H9 (cell line): ENCODE measurements around the gene SMAD3. TPM values are rescaled to one million over a fixed set of nuclear protein-coding genes. Genes with fewer than 3 reads are reported as not detected.
A peak's percentile ranks its signal among the peaks of the same experiment; 100 is the strongest.

Experiments
- DNase-seq: peaks from one replicate; pipeline ENCODE4 v3.0.0-alpha.2; 2017
- H2AFZ ChIP-seq: one replicate; pipeline ENCODE4 v1.6.1; 2013; ENCODE audit warnings: mild to moderate bottlenecking, low read length, control low read depth, moderate library complexity
- H2AK5ac ChIP-seq: 2 replicates; pipeline ENCODE4 v1.6.1; 2013; ENCODE audit warnings: low read length, control low read depth, mixed read lengths; ENCODE audit not compliant: insufficient read length
- H2BK120ac ChIP-seq: one replicate; pipeline ENCODE4 v1.6.1; 2013; ENCODE audit warnings: low read depth, mild to moderate bottlenecking, low read length, control low read depth, inconsistent platforms; ENCODE audit not compliant: poor library complexity, severe bottlenecking
- H2BK12ac ChIP-seq: 2 replicates; pipeline ENCODE4 v1.6.1; 2013; ENCODE audit warnings: low read length, control low read depth, mixed read lengths, low read depth; ENCODE audit not compliant: insufficient read length
- H2BK15ac ChIP-seq: 2 replicates; pipeline ENCODE4 v1.6.1; 2013; ENCODE audit warnings: low read depth, low read length, control low read depth
- H2BK20ac ChIP-seq: one replicate; pipeline ENCODE4 v1.6.1; 2013; ENCODE audit warnings: low read depth, mild to moderate bottlenecking, low read length, control low read depth, inconsistent platforms; ENCODE audit not compliant: poor library complexity, severe bottlenecking
- H2BK5ac ChIP-seq: 2 replicates; pipeline ENCODE4 v1.6.1; 2013; ENCODE audit warnings: low read length, control low read depth, mixed read lengths; ENCODE audit not compliant: insufficient read length
- H3K14ac ChIP-seq: 2 replicates; pipeline ENCODE4 v1.6.1; 2013; ENCODE audit warnings: low read length, control low read depth; ENCODE audit not compliant: insufficient read depth
- H3K18ac ChIP-seq: 2 replicates; pipeline ENCODE4 v1.6.1; 2013; ENCODE audit warnings: low read depth, mild to moderate bottlenecking, mixed read lengths, low read length, control low read depth; ENCODE audit not compliant: insufficient read length
- H3K23ac ChIP-seq: 2 replicates; pipeline ENCODE4 v1.6.1; 2013; ENCODE audit warnings: low read length, control low read depth, mixed read lengths, low read depth; ENCODE audit not compliant: insufficient read length
- H3K23me2 ChIP-seq: 2 replicates; pipeline ENCODE4 v1.6.1; 2013; ENCODE audit warnings: low read depth, mild to moderate bottlenecking, mixed read lengths, low read length, control low read depth; ENCODE audit not compliant: insufficient read length, poor library complexity, severe bottlenecking
- H3K27ac ChIP-seq: 2 replicates; pipeline ENCODE4 v1.5.1; 2013; ENCODE audit warnings: low read length, control low read depth, mixed read lengths, low read depth; ENCODE audit not compliant: insufficient read length
- H3K27me3 ChIP-seq: 2 replicates; pipeline ENCODE4 v1.6.1; 2013; ENCODE audit warnings: low read length, control low read depth, inconsistent platforms; ENCODE audit not compliant: insufficient read depth
- H3K4ac ChIP-seq: 2 replicates; pipeline ENCODE4 v1.6.1; 2013; ENCODE audit warnings: low read depth, mild to moderate bottlenecking, control low read depth, inconsistent platforms, low read length, moderate library complexity
- H3K4me1 ChIP-seq: 2 replicates; pipeline ENCODE4 v1.6.1; 2013; ENCODE audit warnings: low read length, control low read depth, inconsistent platforms; ENCODE audit not compliant: insufficient read depth
- H3K4me2 ChIP-seq: 2 replicates; pipeline ENCODE4 v1.6.1; 2013; ENCODE audit warnings: low read length, control low read depth, mixed read lengths; ENCODE audit not compliant: insufficient read length, insufficient read depth
- H3K56ac ChIP-seq: 2 replicates; pipeline ENCODE4 v1.6.1; 2013; ENCODE audit warnings: low read depth, mild to moderate bottlenecking, mixed read lengths, low read length, control low read depth; ENCODE audit not compliant: insufficient read length
- H3K79me1 ChIP-seq: 2 replicates; pipeline ENCODE4 v1.6.1; 2013; ENCODE audit warnings: low read depth, mild to moderate bottlenecking, moderate library complexity, low read length, control low read depth, inconsistent platforms; ENCODE audit not compliant: insufficient read depth, poor library complexity, severe bottlenecking
- H3K79me2 ChIP-seq: 2 replicates; pipeline ENCODE4 v1.6.1; 2013; ENCODE audit warnings: low read length, control low read depth, inconsistent platforms; ENCODE audit not compliant: insufficient read depth
- H3K9ac ChIP-seq: 2 replicates; pipeline ENCODE4 v1.6.1; 2013; ENCODE audit warnings: low read length, control low read depth, mixed read lengths; ENCODE audit not compliant: insufficient read length; ENCODE audit errors: extremely low read depth
- H3K9me3 ChIP-seq: one replicate; pipeline ENCODE4 v1.6.1; 2013; ENCODE audit warnings: low read depth, low read length, inconsistent platforms; ENCODE audit not compliant: control insufficient read depth
- H3T11ph ChIP-seq: one replicate; pipeline ENCODE4 v1.6.1; 2013; ENCODE audit warnings: mild to moderate bottlenecking, low read length, control low read depth, inconsistent platforms
- H4K20me1 ChIP-seq: one replicate; pipeline ENCODE4 v1.6.1; 2013; ENCODE audit not compliant: control insufficient read depth, insufficient read length, insufficient read depth
- H4K5ac ChIP-seq: 2 replicates; pipeline ENCODE4 v1.6.1; 2013; ENCODE audit warnings: low read depth, mild to moderate bottlenecking, mixed read lengths, low read length, control low read depth; ENCODE audit not compliant: insufficient read length
- H4K8ac ChIP-seq: replicated peaks from 2 replicates; pipeline ENCODE4 v1.6.1; 2013; ENCODE audit warnings: low read length, control low read depth, mixed read lengths, low read depth; ENCODE audit not compliant: insufficient read length
- H4K91ac ChIP-seq: 2 replicates; pipeline ENCODE4 v1.6.1; 2013; ENCODE audit warnings: low read depth, mild to moderate bottlenecking, moderate library complexity, mixed read lengths, low read length, control low read depth; ENCODE audit not compliant: insufficient read length
- H3K27ac Mint-ChIP-seq, 3 experiments: 2 replicates in 2 of 3; 3 replicates in 1 of 3; pipeline ENCODE4 v1.8.0; 2020 to 2021; ENCODE audit warnings: mixed read lengths in 3 of 3, mild to moderate bottlenecking in 1 of 3, moderate library complexity in 1 of 3
- H3K27me3 Mint-ChIP-seq: 2 replicates; pipeline ENCODE4 v1.8.0; 2021; ENCODE audit warnings: low read depth, mild to moderate bottlenecking, moderate library complexity, mixed read lengths
- H3K36me3 Mint-ChIP-seq, 3 experiments: 2 replicates in 2 of 3; 3 replicates in 1 of 3; pipeline ENCODE4 v1.8.0; 2020 to 2021; ENCODE audit warnings: low read depth in 3 of 3, mixed read lengths in 3 of 3; ENCODE audit not compliant: insufficient read depth in 1 of 3
- H3K4me1 Mint-ChIP-seq, 2 experiments: 2 replicates each; pipeline ENCODE4 v1.8.0; 2020; ENCODE audit warnings: mixed read lengths in 2 of 2
- H3K4me3 Mint-ChIP-seq, 2 experiments: 2 replicates in 1 of 2; 3 replicates in 1 of 2; pipeline ENCODE4 v1.8.0; 2020 to 2021; ENCODE audit warnings: mild to moderate bottlenecking in 2 of 2, mixed read lengths in 2 of 2, moderate library complexity in 1 of 2
- H3K9me3 Mint-ChIP-seq, 2 experiments: 2 replicates in 1 of 2; 3 replicates in 1 of 2; pipeline ENCODE4 v1.8.0; 2020; ENCODE audit warnings: mild to moderate bottlenecking in 2 of 2, mixed read lengths in 2 of 2, moderate library complexity in 1 of 2
- WGBS: extraction: QIAGEN DNeasy Blood & Tissue Kit; methylation state at CpG from one replicate; pipeline ENCODE4 v1.1.7; 2013; ENCODE audit warnings: missing lambda C conversion rate, low lambda C conversion rate, mixed read lengths; ENCODE audit not compliant: insufficient read length; ENCODE audit errors: extremely low coverage; 5-methylcytosine and 5-hydroxymethylcytosine counted together
- total RNA-seq: library from RNA; stranded (reverse); gene quantifications from 2 replicates; pipeline ENCODE4 v1.2.1, GENCODE V29; 2021
- TF ChIP-seq, protein P1 (sequence below): fragments of 200-600 bp; sonication (generic); conservative IDR thresholded peaks from 3 replicates; pipeline ENCODE4 v1.8.0; 2021; ENCODE audit warnings: antibody characterized with exemption, mild to moderate bottlenecking

Gene SMAD3
- total RNA-seq, 1 experiment from 2014 or later: 26.7 TPM

DNA sequence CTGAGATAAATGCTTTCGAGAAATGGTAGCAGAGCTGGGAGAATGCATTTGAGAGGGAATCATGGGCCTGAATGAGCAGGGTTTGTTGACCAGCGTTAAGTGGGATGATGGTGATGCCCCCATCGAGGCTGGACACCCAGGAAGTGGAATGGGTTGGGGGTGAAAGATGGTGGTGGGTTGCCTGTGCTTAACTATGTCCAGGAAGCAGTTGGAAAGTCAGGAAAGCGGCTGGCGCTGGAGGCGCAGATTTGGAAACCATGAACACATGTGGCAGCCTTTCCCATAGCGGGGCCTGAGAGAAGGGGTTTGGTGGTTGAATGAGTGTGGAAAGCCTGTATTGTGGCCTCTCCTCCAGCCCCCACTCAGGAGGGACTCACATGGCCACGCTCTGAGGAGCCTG, 108.4 kb downstream of the SMAD3 start:
- H3K79me2 ChIP-seq: no peaks in the 10 kb centered on the region
- no peaks in the 10 kb centered on the region for H4K20me1 ChIP-seq
- no peak overlapping the region for H3K56ac ChIP-seq
- H3K4me2 ChIP-seq: no peak overlapping the region
- H3T11ph ChIP-seq: no peak overlapping the region
- H3K4me3 Mint-ChIP-seq: no peak overlapping the region
- DNase-seq: no peak
- H3K9ac ChIP-seq: no peak overlapping the region
- H2BK20ac ChIP-seq: no peak overlapping the region
- no peak overlapping the region for H2BK15ac ChIP-seq
- H3K23me2 ChIP-seq: no peaks in the 10 kb centered on the region
- H3K27me3 ChIP-seq: no peaks in the 10 kb centered on the region
- no peak overlapping the region for H3K27ac ChIP-seq
- no peaks in the 10 kb centered on the region for H3K79me1 ChIP-seq
- no peaks in the 10 kb centered on the region for H3K9me3 Mint-ChIP-seq
- peaks cover 37 to 48% of the 10 kb centered on the region in 2 experiments for H3K4me1 Mint-ChIP-seq
- no peak overlapping the region for H3K4ac ChIP-seq
- no peak overlapping the region for H2AK5ac ChIP-seq
- H3K9me3 ChIP-seq: no peaks in the 10 kb centered on the region
- H2BK120ac ChIP-seq: no peak overlapping the region
- H3K27ac Mint-ChIP-seq: peak overlapping the region in 2 of 3 experiments; percentile 46 to 79; a peak in 3 of 7 replicates
- no peak overlapping the region for H3K14ac ChIP-seq
- no peak overlapping the region for H3K18ac ChIP-seq
- TF ChIP-seq, protein P1, sequence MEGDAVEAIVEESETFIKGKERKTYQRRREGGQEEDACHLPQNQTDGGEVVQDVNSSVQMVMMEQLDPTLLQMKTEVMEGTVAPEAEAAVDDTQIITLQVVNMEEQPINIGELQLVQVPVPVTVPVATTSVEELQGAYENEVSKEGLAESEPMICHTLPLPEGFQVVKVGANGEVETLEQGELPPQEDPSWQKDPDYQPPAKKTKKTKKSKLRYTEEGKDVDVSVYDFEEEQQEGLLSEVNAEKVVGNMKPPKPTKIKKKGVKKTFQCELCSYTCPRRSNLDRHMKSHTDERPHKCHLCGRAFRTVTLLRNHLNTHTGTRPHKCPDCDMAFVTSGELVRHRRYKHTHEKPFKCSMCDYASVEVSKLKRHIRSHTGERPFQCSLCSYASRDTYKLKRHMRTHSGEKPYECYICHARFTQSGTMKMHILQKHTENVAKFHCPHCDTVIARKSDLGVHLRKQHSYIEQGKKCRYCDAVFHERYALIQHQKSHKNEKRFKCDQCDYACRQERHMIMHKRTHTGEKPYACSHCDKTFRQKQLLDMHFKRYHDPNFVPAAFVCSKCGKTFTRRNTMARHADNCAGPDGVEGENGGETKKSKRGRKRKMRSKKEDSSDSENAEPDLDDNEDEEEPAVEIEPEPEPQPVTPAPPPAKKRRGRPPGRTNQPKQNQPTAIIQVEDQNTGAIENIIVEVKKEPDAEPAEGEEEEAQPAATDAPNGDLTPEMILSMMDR: no peak
- no peak overlapping the region for H3K23ac ChIP-seq
- H4K5ac ChIP-seq: no peak overlapping the region
- no peaks in the 10 kb centered on the region for H3K27me3 Mint-ChIP-seq
- H2BK12ac ChIP-seq: no peak overlapping the region
- H2BK5ac ChIP-seq: no peak overlapping the region
- no peak overlapping the region for H4K91ac ChIP-seq
- no peak overlapping the region for H4K8ac ChIP-seq
- H3K4me1 ChIP-seq: peaks cover 11% of the 10 kb centered on the region; the same call in 1 of the 2 replicates
- H2AFZ ChIP-seq: no peak overlapping the region
- H3K36me3 Mint-ChIP-seq: peaks cover 0 to 40% (median 4%) of the 10 kb centered on the region in 3 experiments; a peak in 6 of 7 replicates
- no CpG with 5 or more reads among the region's 8 CpGs for WGBS
